ENCODE results near the gene ELMO1.

GRCh38 chr7:37269711-37270508 lies 178.8 kb downstream of the ELMO1 start:
- no peak for TF ChIP-seq CTCF (IDR thresholded peaks at IDR 0.05; ENCODE audit: low read depth, low read length, poor library complexity, severe bottlenecking)
- TF ChIP-seq EZH2phosphoT487 (IDR thresholded peaks at IDR 0.05; ENCODE audit: borderline replicate concordance, low read length), result no peak
